ENCODE measurements around the gene CLIC4.
"Not testable (repeated sequence)": the region's sequence is repeated elsewhere in the genome, so short reads cannot be mapped to it uniquely, and the experiment has no call there.

Gene CLIC4
- 1.1 to 4.7 (median 3.0) reads per million in 4 donors for total RNA-seq

GRCh38 chr1:24744911-24745710 is at the start of gene CLIC4:
TSS of gene CLIC4 (plus strand) at chr1:24745447. CDS start at chr1:24745554, 107 bp downstream.
- peak; percentile 99 to 100 (median 99) for DNase-seq

- DNase-seq, result no peak
Observed at GRCh38 chr1:24696041-24696755, 49.0 kb upstream of the CLIC4 start.

GRCh38 chr1:24696756-24697330 is 48.4 kb upstream of the CLIC4 start:
- no peak for DNase-seq

GRCh38 chr1:24697453-24698001 is 47.7 kb upstream of the CLIC4 start:
- not testable (repeated sequence) for DNase-seq

- DNase-seq, result not testable (repeated sequence)
Observed at GRCh38 chr1:24698326-24698725, 46.9 kb upstream of the CLIC4 start.

- no peak for DNase-seq
Observed at GRCh38 chr1:24699628-24700027, 45.6 kb upstream of the CLIC4 start.

GRCh38 chr1:24702511-24703293 is 42.5 kb upstream of the CLIC4 start:
- DNase-seq, result no peak

GRCh38 chr1:24704411-24705259 is 40.6 kb upstream of the CLIC4 start:
- DNase-seq, result no peak

- DNase-seq, result peak in 1 of 5 donors; percentile 60
Observed at GRCh38 chr1:24705260-24706073, 39.8 kb upstream of the CLIC4 start.

GRCh38 chr1:24706074-24706389 is 39.2 kb upstream of the CLIC4 start:
- not testable (repeated sequence) for DNase-seq

- DNase-seq, result no peak
Observed at GRCh38 chr1:24707687-24708086, 37.6 kb upstream of the CLIC4 start.

- DNase-seq, result no peak
Observed at GRCh38 chr1:24708938-24709337, 36.3 kb upstream of the CLIC4 start.

GRCh38 chr1:24709791-24710441 is 35.3 kb upstream of the CLIC4 start:
- peak in 1 of 5 donors; percentile 19 for DNase-seq

- no peak for DNase-seq
Observed at GRCh38 chr1:24711329-24711728, 33.9 kb upstream of the CLIC4 start.

- no peak for DNase-seq
Observed at GRCh38 chr1:24713176-24713575, 32.1 kb upstream of the CLIC4 start.

- DNase-seq, result no peak
Observed at GRCh38 chr1:24713736-24714135, 31.5 kb upstream of the CLIC4 start.

GRCh38 chr1:24714859-24715520 is 30.3 kb upstream of the CLIC4 start:
- no peak for DNase-seq

GRCh38 chr1:24715658-24716057 is 29.6 kb upstream of the CLIC4 start:
- DNase-seq, result no peak

- no peak for DNase-seq
Observed at GRCh38 chr1:24717887-24718650, 27.2 kb upstream of the CLIC4 start.

All from T-helper 1 cell (primary cell).